SU-DHL-6 (cell line): ENCODE results near the gene SPRED3.

ENCODE experiments used
- EZH2phosphoT487 ChIP-seq: fragments of 200-600 bp; sonication (generic), shearing (Covaris generic); conservative IDR thresholded peaks from 2 replicates; pipeline ENCODE4 v1.6.1; 2018; ENCODE audit warnings: mild to moderate bottlenecking, antibody characterized with exemption, low read length, moderate library complexity, mixed read lengths
- TF ChIP-seq, protein P1 (sequence below): fragments of 200-600 bp; sonication (generic); IDR thresholded peaks from one replicate; pipeline ENCODE4 v1.5.1; 2017; ENCODE audit warnings: antibody characterized with exemption, mild to moderate bottlenecking, low read length, moderate library complexity; ENCODE audit not compliant: insufficient read depth, poor library complexity, severe bottlenecking

DNA sequence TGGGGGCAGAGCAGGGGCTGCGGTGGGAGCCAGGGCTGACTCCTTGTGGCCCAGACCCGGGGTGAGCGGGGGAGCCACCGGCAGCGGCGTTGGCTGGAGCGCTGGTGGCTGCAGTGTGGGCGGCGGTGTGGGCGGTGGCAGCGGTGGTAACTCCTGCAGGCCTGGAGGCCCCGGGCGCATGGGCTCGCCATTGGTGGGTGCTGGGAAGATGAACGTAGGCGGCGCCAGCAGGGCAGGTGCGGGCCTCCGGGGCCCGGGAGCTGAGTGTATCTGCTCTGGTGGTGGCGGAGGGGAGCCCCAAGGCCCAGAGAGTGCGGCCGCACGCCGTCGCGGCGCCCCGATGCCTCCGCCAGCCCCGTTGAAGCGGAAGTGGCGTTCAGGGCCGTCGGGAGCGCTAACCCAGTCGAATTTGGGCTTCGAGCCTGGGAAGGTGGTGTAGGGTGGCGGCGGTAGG is 2.7 kb upstream of the SPRED3 start:
- TF ChIP-seq, protein P1, sequence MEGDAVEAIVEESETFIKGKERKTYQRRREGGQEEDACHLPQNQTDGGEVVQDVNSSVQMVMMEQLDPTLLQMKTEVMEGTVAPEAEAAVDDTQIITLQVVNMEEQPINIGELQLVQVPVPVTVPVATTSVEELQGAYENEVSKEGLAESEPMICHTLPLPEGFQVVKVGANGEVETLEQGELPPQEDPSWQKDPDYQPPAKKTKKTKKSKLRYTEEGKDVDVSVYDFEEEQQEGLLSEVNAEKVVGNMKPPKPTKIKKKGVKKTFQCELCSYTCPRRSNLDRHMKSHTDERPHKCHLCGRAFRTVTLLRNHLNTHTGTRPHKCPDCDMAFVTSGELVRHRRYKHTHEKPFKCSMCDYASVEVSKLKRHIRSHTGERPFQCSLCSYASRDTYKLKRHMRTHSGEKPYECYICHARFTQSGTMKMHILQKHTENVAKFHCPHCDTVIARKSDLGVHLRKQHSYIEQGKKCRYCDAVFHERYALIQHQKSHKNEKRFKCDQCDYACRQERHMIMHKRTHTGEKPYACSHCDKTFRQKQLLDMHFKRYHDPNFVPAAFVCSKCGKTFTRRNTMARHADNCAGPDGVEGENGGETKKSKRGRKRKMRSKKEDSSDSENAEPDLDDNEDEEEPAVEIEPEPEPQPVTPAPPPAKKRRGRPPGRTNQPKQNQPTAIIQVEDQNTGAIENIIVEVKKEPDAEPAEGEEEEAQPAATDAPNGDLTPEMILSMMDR = no peak
- no peak for TF ChIP-seq EZH2phosphoT487
